CD4-positive, CD25-positive, alpha-beta regulatory T cell (primary cell): ENCODE results near the gene ZNF385A. TPM values are rescaled to one million over a fixed set of nuclear protein-coding genes. Genes with fewer than 3 reads are reported as not detected.

Experiments
- ATAC-seq, 2 donors: fragments of 150-1000 bp; cut with Tn5 transposase; one replicate each; pipeline ENCODE4 v1.10.0; 2021; ENCODE audit warnings: low read depth in 2 of 2, moderate number of reproducible peaks in 2 of 2, moderate library complexity in 1 of 2
- DNase-seq, 3 donors: peaks; one replicate each; pipeline versions ENCODE4 v3.0.0 to v3.0.0-alpha.2; 2012 to 2022; ENCODE audit warnings: mixed read lengths in 1 of 3
- H3K27ac ChIP-seq: one replicate; pipeline ENCODE4 v1.7.0; 2013; ENCODE audit warnings: mild to moderate bottlenecking, low read length; ENCODE audit not compliant: insufficient read depth, poor library complexity, severe bottlenecking
- H3K27me3 ChIP-seq: one replicate; pipeline ENCODE4 v1.7.0; 2013; ENCODE audit warnings: low read length; ENCODE audit not compliant: control insufficient read depth, insufficient read depth
- H3K36me3 ChIP-seq: one replicate; pipeline ENCODE4 v1.7.0; 2013; ENCODE audit warnings: mild to moderate bottlenecking, low read length, moderate library complexity; ENCODE audit not compliant: control insufficient read depth, insufficient read depth
- H3K4me1 ChIP-seq: 2 replicates; pipeline ENCODE4 v1.7.0; 2013; ENCODE audit warnings: mild to moderate bottlenecking, low read length; ENCODE audit not compliant: insufficient read depth, control insufficient read depth, poor library complexity, severe bottlenecking
- H3K4me3 ChIP-seq: one replicate; pipeline ENCODE4 v1.7.0; 2013; ENCODE audit warnings: low read depth, mild to moderate bottlenecking, low read length, moderate library complexity
- H3K9me3 ChIP-seq, 2 experiments: 1 replicate in 1 of 2; 2 replicates in 1 of 2; pipeline ENCODE4 v1.7.0; 2013; ENCODE audit warnings: low read length in 2 of 2, mild to moderate bottlenecking in 1 of 2, moderate library complexity in 1 of 2; ENCODE audit not compliant: control insufficient read depth in 2 of 2
- H3K27ac Mint-ChIP-seq, 3 donors: one replicate each; pipeline ENCODE4 v1.8.0; 2020 to 2022; ENCODE audit warnings: mild to moderate bottlenecking in 3 of 3, mixed read lengths in 3 of 3, moderate library complexity in 2 of 3
- H3K27me3 Mint-ChIP-seq: one replicate; pipeline ENCODE4 v1.8.0; 2022; ENCODE audit warnings: mild to moderate bottlenecking, mixed read lengths
- H3K36me3 Mint-ChIP-seq: one replicate; pipeline ENCODE4 v1.8.0; 2020; ENCODE audit warnings: mixed read lengths
- H3K4me1 Mint-ChIP-seq, 4 donors: one replicate each; pipeline ENCODE4 v1.8.0; 2020 to 2022; ENCODE audit warnings: mixed read lengths in 4 of 4, mild to moderate bottlenecking in 1 of 4
- H3K4me3 Mint-ChIP-seq, 4 donors: one replicate each; pipeline ENCODE4 v1.8.0; 2020 to 2022; ENCODE audit warnings: mild to moderate bottlenecking in 4 of 4, mixed read lengths in 4 of 4, moderate library complexity in 3 of 4
- H3K9me3 Mint-ChIP-seq, 7 donors: one replicate each; pipeline ENCODE4 v1.8.0; 2020 to 2022; ENCODE audit warnings: mixed read lengths in 7 of 7, mild to moderate bottlenecking in 3 of 7, moderate library complexity in 2 of 7
- polyA plus RNA-seq, 4 donors: library from polyadenylated mRNA; unstranded; fragments of 300-500 nt; fragmentation: Illumina TruSeq; gene quantifications; one replicate each; pipeline ENCODE4 v1.2.3, GENCODE V29; 2021
- total RNA-seq: library from RNA; stranded (reverse); gene quantifications from one replicate; pipeline ENCODE4 v1.2.3, GENCODE V29; 2022

Gene ZNF385A
- total and polyA plus RNA-seq, 5 donors from 2014 or later: 0.14 to 0.86 (median 0.17) TPM; not detected in 2

- Histone ChIP-seq H3K4me3 (no peak overlapping the region), H3K27ac (no peak overlapping the region), H3K4me1 (peaks cover 22% of the 10 kb centered on the region), H3K36me3 (peaks cover 27% of the 10 kb centered on the region), H3K9me3 (no peaks in the 10 kb centered on the region), H3K27me3 (no peaks in the 10 kb centered on the region)
- ATAC-seq (no peak), DNase-seq (no peak)
- Mint-ChIP-seq H3K9me3 (no peaks in the 10 kb centered on the region), H3K27ac (peak overlapping the region in 2 of 3 donors; percentile 87 to 92), H3K4me3 (peak overlapping the region in 3 of 4 donors; percentile 55 to 86 (median 84)), H3K27me3 (no peaks in the 10 kb centered on the region), H3K36me3 (peaks cover 30% of the 10 kb centered on the region), H3K4me1 (peaks cover 0 to 25% (median 12%) of the 10 kb centered on the region in 4 donors)
Observed at GRCh38 chr12:54352891-54353874, 31.4 kb downstream of the ZNF385A start.

DNA sequence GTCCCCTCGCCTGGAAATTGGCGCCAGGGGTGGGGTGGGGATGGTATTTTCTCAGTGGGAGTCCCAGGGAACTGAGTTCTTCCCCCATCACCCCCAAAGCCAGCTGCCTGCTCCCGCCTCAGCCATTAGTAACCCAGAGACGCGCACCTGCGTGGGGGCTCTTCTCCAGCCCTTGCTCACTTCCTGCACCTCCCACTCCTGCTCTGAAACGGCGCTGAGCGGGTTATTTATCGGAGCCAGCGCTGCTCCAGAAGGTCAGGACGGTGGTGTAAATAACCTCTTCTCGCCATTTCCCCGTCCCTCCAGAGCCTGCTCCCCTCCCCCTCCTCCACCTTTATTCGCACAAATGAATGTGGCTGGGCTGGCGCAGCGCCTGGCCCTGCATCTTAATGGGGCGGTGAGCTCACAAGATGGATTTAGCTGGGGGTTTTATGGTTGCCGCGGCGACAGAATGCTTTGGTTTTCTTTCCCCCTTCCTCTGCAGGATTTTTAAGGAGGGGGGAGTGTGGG, 32.5 kb downstream of the ZNF385A start:
- Mint-ChIP-seq H3K9me3 (no peaks in the 10 kb centered on the region), H3K27me3 (no peaks in the 10 kb centered on the region), H3K36me3 (peaks cover 39% of the 10 kb centered on the region), H3K4me3 (peak overlapping the region; percentile 18 to 86 (median 84)), H3K27ac (peak overlapping the region; percentile 87 to 93 (median 92)), H3K4me1 (peaks cover 0 to 22% (median 12%) of the 10 kb centered on the region in 4 donors)
- H3K36me3 ChIP-seq: peaks cover 38% of the 10 kb centered on the region
- H3K27me3 ChIP-seq: no peaks in the 10 kb centered on the region
- DNase-seq (peak in 2 of 3 donors; percentile 18 to 45), ATAC-seq (peak; percentile 54 to 70)
- peak overlapping the region; percentile 26 for H3K27ac ChIP-seq
- H3K9me3 ChIP-seq: no peaks in the 10 kb centered on the region
- H3K4me1 ChIP-seq: peaks cover 16% of the 10 kb centered on the region
- H3K4me3 ChIP-seq: peak overlapping the region; percentile 13

GRCh38 chr12:54351341-54351740, 33.2 kb downstream of the ZNF385A start:
- Mint-ChIP-seq H3K4me1 (peaks cover 0 to 21% (median 12%) of the 10 kb centered on the region in 4 donors), H3K27ac (peak overlapping the region in 2 of 3 donors; percentile 87 to 92), H3K36me3 (peaks cover 44% of the 10 kb centered on the region), H3K9me3 (no peaks in the 10 kb centered on the region), H3K27me3 (no peaks in the 10 kb centered on the region), H3K4me3 (peak overlapping the region in 2 of 4 donors; percentile 18 to 86)
- H3K4me3 ChIP-seq: no peak overlapping the region
- no peaks in the 10 kb centered on the region for H3K27me3 ChIP-seq
- no peak overlapping the region for H3K27ac ChIP-seq
- H3K36me3 ChIP-seq: peaks cover 45% of the 10 kb centered on the region
- ATAC-seq: no peak
- no peak for DNase-seq
- H3K9me3 ChIP-seq: no peaks in the 10 kb centered on the region
- H3K4me1 ChIP-seq: peaks cover 16% of the 10 kb centered on the region

DNA sequence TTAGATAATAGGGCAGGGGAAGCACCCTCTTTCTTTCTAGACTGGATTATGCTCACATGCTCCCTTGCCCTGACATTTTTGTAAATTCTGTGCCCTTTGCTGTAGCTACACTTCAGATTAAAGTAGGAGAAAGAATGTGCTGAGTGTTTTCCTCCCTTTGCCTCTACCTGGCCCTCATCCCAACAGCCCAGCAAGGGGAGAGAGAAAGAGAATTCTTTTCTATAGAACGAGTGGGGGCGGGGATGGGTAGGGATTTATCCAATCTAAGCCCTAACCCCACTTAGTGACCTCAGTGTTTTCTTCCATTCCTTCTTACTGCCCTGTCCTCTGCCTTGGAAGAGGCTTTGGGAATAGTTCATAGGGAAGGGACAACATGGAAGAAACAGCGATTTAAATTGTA, 33.8 kb downstream of the ZNF385A start:
- Histone ChIP-seq H3K27me3 (no peaks in the 10 kb centered on the region), H3K36me3 (peaks cover 50% of the 10 kb centered on the region), H3K27ac (no peak overlapping the region), H3K9me3 (no peaks in the 10 kb centered on the region), H3K4me1 (peaks cover 16% of the 10 kb centered on the region), H3K4me3 (no peak overlapping the region)
- Mint-ChIP-seq H3K4me3 (no peak overlapping the region), H3K27ac (peak overlapping the region in 2 of 3 donors; percentile 73 to 87), H3K4me1 (peaks cover 0 to 21% (median 12%) of the 10 kb centered on the region in 4 donors), H3K27me3 (no peaks in the 10 kb centered on the region), H3K36me3 (peaks cover 44% of the 10 kb centered on the region), H3K9me3 (no peaks in the 10 kb centered on the region)
- no peak for DNase-seq
- no peak for ATAC-seq

GRCh38 chr12:54349679-54350078, 34.9 kb downstream of the ZNF385A start:
- H3K27ac Mint-ChIP-seq: peak overlapping the region in 1 of 3 donors; percentile 23
- H3K27me3 Mint-ChIP-seq: no peaks in the 10 kb centered on the region
- H3K9me3 ChIP-seq: no peaks in the 10 kb centered on the region
- H3K4me3 ChIP-seq: no peak overlapping the region
- ATAC-seq: no peak
- H3K4me1 Mint-ChIP-seq: peaks cover 0 to 21% (median 12%) of the 10 kb centered on the region in 4 donors
- H3K9me3 Mint-ChIP-seq: no peaks in the 10 kb centered on the region
- H3K36me3 ChIP-seq: peaks cover 59% of the 10 kb centered on the region
- no peak for DNase-seq
- H3K27me3 ChIP-seq: no peaks in the 10 kb centered on the region
- H3K27ac ChIP-seq: no peak overlapping the region
- no peak overlapping the region for H3K4me3 Mint-ChIP-seq
- peaks cover 16% of the 10 kb centered on the region for H3K4me1 ChIP-seq
- H3K36me3 Mint-ChIP-seq: peaks cover 44% of the 10 kb centered on the region

- Histone ChIP-seq H3K27ac (no peak overlapping the region), H3K9me3 (no peaks in the 10 kb centered on the region), H3K27me3 (no peaks in the 10 kb centered on the region), H3K4me1 (peaks cover 16% of the 10 kb centered on the region), H3K4me3 (no peak overlapping the region), H3K36me3 (peaks cover 60% of the 10 kb centered on the region)
- Mint-ChIP-seq H3K4me3 (no peak overlapping the region), H3K27ac (no peak overlapping the region), H3K27me3 (no peaks in the 10 kb centered on the region), H3K4me1 (peaks cover 0 to 21% (median 12%) of the 10 kb centered on the region in 4 donors), H3K9me3 (no peaks in the 10 kb centered on the region), H3K36me3 (peaks cover 43% of the 10 kb centered on the region)
- DNase-seq: no peak
- no peak for ATAC-seq
Observed at GRCh38 chr12:54349036-54349435, 35.5 kb downstream of the ZNF385A start.

DNA sequence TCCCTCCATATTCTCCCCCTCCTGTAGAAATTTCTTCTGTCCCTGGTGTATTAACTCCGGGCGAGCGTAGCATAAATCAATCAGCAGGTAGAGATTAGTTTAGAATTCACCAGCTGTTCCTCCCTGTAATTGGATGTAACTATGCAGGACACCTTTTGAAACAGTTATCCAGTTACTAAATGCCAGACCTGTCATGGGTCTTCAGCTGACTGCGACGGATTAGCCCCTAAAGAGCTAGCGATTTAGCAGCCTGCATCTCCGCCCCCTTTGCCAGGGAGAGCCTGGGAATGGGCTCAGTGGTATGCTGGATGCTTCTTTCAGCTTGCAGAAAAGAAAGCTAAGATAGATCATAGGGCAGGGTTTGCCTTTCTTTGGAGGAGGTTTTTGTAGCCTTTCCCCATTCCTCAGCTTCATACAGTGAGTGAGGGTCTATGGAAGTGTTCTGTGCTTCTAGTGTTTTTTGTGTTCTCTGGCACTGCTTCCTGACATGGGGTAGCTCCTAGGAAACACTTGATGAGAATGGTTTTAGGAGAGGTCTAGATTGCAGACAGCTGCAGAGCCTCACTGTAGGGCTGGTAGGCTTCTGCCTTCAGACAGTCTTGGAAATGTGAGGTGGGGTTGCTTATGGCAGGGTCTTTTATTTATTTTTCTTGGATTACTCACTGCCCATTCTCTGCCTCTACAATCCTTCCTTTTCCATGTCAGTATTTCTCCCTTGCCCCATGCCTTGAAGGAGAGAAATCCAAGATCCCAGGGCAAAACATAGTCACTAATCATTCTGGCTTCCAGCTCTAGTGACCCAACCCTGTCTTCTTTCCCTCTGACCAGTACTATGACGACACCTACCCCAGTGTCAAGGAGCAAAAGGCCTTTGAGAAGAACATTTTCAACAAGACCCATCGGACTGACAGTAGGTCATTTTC, 42.9 kb downstream of the ZNF385A start:
- peaks cover 61% of the 10 kb centered on the region for H3K36me3 ChIP-seq
- Mint-ChIP-seq H3K27me3 (no peaks in the 10 kb centered on the region), H3K36me3 (peaks cover 37% of the 10 kb centered on the region)

More for the DNA sequence above, 42.9 kb downstream of the ZNF385A start:
- DNase-seq (no peak), ATAC-seq (no peak)
- Mint-ChIP-seq H3K27ac (peak overlapping the region in 1 of 3 donors; percentile 38), H3K9me3 (no peaks in the 10 kb centered on the region), H3K4me1 (peaks cover 13 to 23% (median 20%) of the 10 kb centered on the region in 4 donors), H3K4me3 (no peak overlapping the region)
- Histone ChIP-seq H3K9me3 (no peaks in the 10 kb centered on the region), H3K27ac (no peak overlapping the region), H3K27me3 (no peaks in the 10 kb centered on the region), H3K4me3 (no peak overlapping the region), H3K4me1 (no peaks in the 10 kb centered on the region)
